ENCODE measurements around the gene CAPSL.

The CAPSL gene

DNA sequence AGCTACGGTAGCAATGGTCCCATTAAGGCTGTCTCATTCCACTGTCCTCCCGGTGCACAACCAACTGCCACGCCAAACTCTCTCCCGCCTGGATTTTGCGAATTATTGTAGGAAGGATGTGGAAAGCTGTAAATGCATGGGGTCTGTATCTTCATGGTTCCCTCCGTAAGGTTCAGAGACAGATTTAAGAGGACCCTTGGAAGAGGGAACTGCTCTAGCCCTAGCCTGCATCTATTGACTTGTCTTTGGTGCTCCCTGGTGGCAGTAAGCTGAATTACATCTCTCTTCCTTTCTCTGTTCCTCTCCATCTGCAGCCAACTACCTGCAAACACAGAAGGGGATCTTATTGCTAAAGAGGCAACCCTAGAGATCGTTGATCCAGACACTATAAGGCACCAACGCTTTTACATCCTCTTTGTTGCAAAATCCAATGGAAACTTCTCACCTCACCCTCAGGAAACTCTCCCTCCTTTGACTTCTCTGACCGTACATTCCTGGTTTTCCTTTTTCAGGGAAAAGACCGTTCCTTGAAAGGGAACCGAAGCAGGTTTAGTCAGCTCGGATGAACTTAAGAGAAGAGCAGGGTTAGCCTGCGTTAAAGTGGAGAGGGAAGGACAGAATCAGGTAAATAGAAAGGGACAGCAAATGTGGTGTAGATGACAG is 11.9 kb downstream of the CAPSL start:
- Histone ChIP-seq H3K27ac (no peak overlapping the region), H3K79me2 (ENCODE audit: insufficient read depth, low read depth) (no peaks in the 10 kb centered on the region), H3K4me1 (ENCODE audit: low read depth, poor library complexity, severe bottlenecking) (no peaks in the 10 kb centered on the region), H3K4me2 (no peak overlapping the region), H4K20me1 (ENCODE audit: insufficient read depth) (no peaks in the 10 kb centered on the region), H3K4me3 (IDR thresholded peaks at IDR 0.05; ENCODE audit: insufficient read depth, low read depth, low read length) (no peak overlapping the region), H3K27me3 (ENCODE audit: insufficient read depth, low read depth) (no peaks in the 10 kb centered on the region), H2AFZ (ENCODE audit: low read depth) (no peak overlapping the region), H3K9ac (no peak overlapping the region), H3K36me3 (ENCODE audit: insufficient read depth) (no peaks in the 10 kb centered on the region)
- peak; percentile 95 for TF ChIP-seq CTCF (conservative IDR thresholded peaks at IDR 0.05; ENCODE audit: low read depth, low read length)

- no peak for TF ChIP-seq CTCF (conservative IDR thresholded peaks at IDR 0.05; ENCODE audit: low read depth, low read length)
- no peaks in the 10 kb centered on the region for H3K79me2 ChIP-seq (ENCODE audit: insufficient read depth, low read depth)
- H3K9ac ChIP-seq, result no peak overlapping the region
- H2AFZ ChIP-seq (ENCODE audit: low read depth), result no peak overlapping the region
- H3K27ac ChIP-seq, result no peak overlapping the region
- no peaks in the 10 kb centered on the region for H3K27me3 ChIP-seq (ENCODE audit: insufficient read depth, low read depth)
- no peaks in the 10 kb centered on the region for H3K4me1 ChIP-seq (ENCODE audit: low read depth, poor library complexity, severe bottlenecking)
- H3K36me3 ChIP-seq (ENCODE audit: insufficient read depth), result no peaks in the 10 kb centered on the region
- no peak overlapping the region for H3K4me2 ChIP-seq
- no peaks in the 10 kb centered on the region for H4K20me1 ChIP-seq (ENCODE audit: insufficient read depth)
- no peak overlapping the region for H3K4me3 ChIP-seq (IDR thresholded peaks at IDR 0.05; ENCODE audit: insufficient read depth, low read depth, low read length)
Measured at GRCh38 chr5:35924950-35925722, 13.3 kb downstream of the CAPSL start.

DNA sequence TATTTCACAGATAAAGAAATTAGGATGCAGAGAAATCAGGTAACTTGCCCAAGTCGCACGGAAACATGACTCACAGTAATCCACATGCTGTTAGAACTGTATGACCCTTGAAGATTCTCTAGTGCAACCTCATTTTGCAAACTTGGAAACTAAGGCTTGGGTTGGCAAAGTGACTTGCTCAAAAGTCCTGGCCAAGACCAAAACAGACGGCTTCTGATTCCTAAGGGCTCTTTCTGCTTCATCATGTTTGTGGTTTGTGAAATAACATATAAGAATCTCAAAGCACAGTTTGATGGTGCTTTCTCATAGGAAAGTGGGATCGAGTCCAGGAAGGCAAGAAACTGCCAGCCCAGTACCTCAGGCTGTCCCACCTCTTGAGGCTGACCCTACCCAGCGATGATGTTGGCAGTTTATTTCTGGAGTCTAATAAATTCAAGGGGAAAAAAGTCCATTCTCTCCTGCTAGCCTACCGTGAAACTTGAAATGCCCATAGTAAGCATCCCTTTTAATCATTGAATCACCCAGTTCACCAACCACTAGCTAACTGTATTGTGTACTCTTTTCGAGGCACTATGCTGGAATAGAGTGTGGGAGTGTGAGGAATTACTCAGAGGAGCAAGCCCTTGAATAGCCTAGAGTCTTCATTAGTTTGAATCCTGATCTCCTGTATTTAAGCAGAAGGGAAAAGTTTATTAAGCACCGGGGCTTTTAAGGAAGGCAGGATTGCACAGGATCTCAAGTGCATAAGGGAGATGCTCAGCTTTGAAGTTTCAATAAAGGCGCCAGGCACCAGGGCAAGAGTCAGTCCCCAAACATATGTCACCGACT is 14.1 kb downstream of the CAPSL start:
- H3K36me3 ChIP-seq (ENCODE audit: insufficient read depth), result no peaks in the 10 kb centered on the region
- H4K20me1 ChIP-seq (ENCODE audit: insufficient read depth), result no peaks in the 10 kb centered on the region
- no peak overlapping the region for H3K9ac ChIP-seq
- no peak for TF ChIP-seq CTCF (conservative IDR thresholded peaks at IDR 0.05; ENCODE audit: low read depth, low read length)
- H3K27ac ChIP-seq, result no peak overlapping the region
- no peaks in the 10 kb centered on the region for H3K4me1 ChIP-seq (ENCODE audit: low read depth, poor library complexity, severe bottlenecking)
- no peaks in the 10 kb centered on the region for H3K27me3 ChIP-seq (ENCODE audit: insufficient read depth, low read depth)
- no peak overlapping the region for H3K4me2 ChIP-seq
- H2AFZ ChIP-seq (ENCODE audit: low read depth), result no peak overlapping the region
- H3K4me3 ChIP-seq (IDR thresholded peaks at IDR 0.05; ENCODE audit: insufficient read depth, low read depth, low read length), result no peak overlapping the region
- H3K79me2 ChIP-seq (ENCODE audit: insufficient read depth, low read depth), result no peaks in the 10 kb centered on the region

DNA sequence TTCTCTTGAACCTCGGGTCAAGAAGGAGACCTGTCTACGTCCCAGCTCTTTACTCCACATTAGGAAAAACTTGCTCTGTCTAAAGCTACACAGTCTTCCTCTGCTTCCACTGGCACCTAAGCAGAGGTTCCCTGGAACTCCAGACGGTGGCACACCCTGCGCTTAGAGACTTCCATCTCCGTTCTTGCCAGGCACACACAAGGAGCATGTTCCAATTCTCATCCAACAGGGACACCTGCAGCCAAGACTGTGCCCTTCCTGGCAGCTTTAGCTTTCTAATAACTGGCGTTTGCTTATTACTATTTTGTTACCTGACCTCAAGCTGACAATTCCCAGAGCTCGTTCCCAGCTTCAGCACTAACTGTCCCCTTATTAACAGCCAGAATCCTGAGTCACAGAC is 16.0 kb downstream of the CAPSL start:
- no peaks in the 10 kb centered on the region for H4K20me1 ChIP-seq (ENCODE audit: insufficient read depth)
- no peaks in the 10 kb centered on the region for H3K79me2 ChIP-seq (ENCODE audit: insufficient read depth, low read depth)
- H3K27ac ChIP-seq, result no peak overlapping the region
- H3K4me1 ChIP-seq (ENCODE audit: low read depth, poor library complexity, severe bottlenecking), result no peaks in the 10 kb centered on the region
- H3K36me3 ChIP-seq (ENCODE audit: insufficient read depth), result no peaks in the 10 kb centered on the region
- H3K9ac ChIP-seq, result no peak overlapping the region
- H2AFZ ChIP-seq (ENCODE audit: low read depth), result no peak overlapping the region
- no peaks in the 10 kb centered on the region for H3K27me3 ChIP-seq (ENCODE audit: insufficient read depth, low read depth)
- TF ChIP-seq CTCF (conservative IDR thresholded peaks at IDR 0.05; ENCODE audit: low read depth, low read length), result no peak
- no peak overlapping the region for H3K4me2 ChIP-seq
- H3K4me3 ChIP-seq (IDR thresholded peaks at IDR 0.05; ENCODE audit: insufficient read depth, low read depth, low read length), result no peak overlapping the region

Data from KMS-11 (cell line).